Activated naive CD8-positive, alpha-beta T cell treated with anti-CD3 and anti-CD28 coated beads, Interleukin-2, amount 50 U/mL, for 24 hours (primary cell): ENCODE data around the gene BTNL2.
"Not testable (repeated sequence)": the region's sequence is repeated elsewhere in the genome, so short reads cannot be mapped to it uniquely, and the experiment has no call there.

ENCODE experiments used
- ATAC-seq: fragments of 150-1000 bp; cut with Tn5 transposase; one replicate; pipeline ENCODE4 v1.10.0; 2021
- DNase-seq: peaks from one replicate; pipeline ENCODE4 v3.0.0; 2021
- H3K27ac Mint-ChIP-seq: one replicate; pipeline ENCODE4 v1.8.0; 2021; ENCODE audit warnings: mild to moderate bottlenecking, mixed read lengths
- H3K27me3 Mint-ChIP-seq: one replicate; pipeline ENCODE4 v1.8.0; 2021; ENCODE audit warnings: mixed read lengths
- H3K36me3 Mint-ChIP-seq: one replicate; pipeline ENCODE4 v1.8.0; 2021; ENCODE audit warnings: low read depth, mixed read lengths
- H3K4me1 Mint-ChIP-seq: one replicate; pipeline ENCODE4 v1.8.0; 2021; ENCODE audit warnings: mixed read lengths
- H3K4me3 Mint-ChIP-seq: one replicate; pipeline ENCODE4 v1.8.0; 2021; ENCODE audit warnings: mild to moderate bottlenecking, moderate library complexity, mixed read lengths
- H3K9me3 Mint-ChIP-seq: one replicate; pipeline ENCODE4 v1.8.0; 2021; ENCODE audit warnings: mixed read lengths

The BTNL2 gene

DNA sequence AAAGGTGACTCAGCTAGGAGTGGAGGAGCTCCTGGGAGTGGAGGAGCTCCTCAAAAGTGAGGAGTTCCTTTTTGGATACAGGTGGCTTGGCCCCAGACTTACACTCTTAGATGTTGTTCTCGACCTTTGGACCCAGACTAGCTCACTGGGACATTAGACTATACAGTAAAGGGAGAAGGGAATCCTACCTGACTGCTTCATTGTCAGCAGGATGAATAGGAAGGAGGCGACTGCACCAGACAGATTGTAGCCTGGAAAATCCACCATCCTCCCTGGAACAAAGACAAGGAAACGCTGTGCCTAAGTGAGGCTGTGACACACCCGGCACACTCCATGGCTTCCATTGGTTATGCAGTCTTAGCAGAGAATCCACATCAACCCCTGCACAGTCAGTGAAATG lies at the start of gene BTNL2:
TSS of gene BTNL2 (minus strand) at position 325 of the 400 bp plus-strand sequence. CDS start at position 267, 58 bp downstream.
- Mint-ChIP-seq H3K36me3 (no peaks in the 10 kb centered on the region), H3K4me1 (no peaks in the 10 kb centered on the region), H3K27me3 (peaks cover 20% of the 10 kb centered on the region), H3K27ac (no peak within 1 kb of the TSS), H3K9me3 (no peaks in the 10 kb centered on the region), H3K4me3 (no peak within 1 kb of the TSS)
- DNase-seq (no peak), ATAC-seq (no peak)

DNA sequence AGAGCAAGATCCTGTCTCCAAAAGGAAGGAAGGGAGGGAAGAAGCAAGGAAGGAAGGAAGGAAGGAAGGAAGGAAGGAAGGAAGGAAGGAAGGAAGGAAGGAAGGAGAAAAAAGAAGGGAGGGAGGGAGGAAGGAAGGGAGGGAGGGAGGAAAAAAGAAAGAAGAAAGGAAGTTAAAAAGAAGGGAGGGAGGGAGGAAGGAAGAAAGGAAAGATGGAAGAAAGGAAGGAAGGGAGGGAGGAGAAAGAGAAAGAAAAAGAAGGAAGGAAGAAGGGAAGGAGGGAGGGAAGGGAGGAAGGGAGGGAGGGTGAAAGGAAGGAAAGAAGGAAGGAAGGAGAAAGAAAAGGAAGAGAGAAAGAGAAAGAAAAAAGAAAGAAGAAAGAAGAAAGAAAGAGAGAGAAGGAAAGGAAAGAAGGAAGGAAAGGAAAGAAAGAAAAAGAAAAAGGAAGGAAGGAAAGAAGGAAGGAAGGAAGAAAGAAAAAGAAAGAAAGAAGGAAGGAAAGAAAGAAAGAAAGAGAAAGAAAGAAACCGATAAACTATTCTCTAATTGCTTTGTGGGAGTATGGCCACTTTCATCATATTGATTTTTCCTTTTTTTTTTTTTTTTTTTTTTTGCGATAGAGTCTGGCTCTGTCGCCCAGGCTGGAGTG lies 42.2 kb upstream of the BTNL2 start:
- no peak for DNase-seq
- H3K27me3 Mint-ChIP-seq = peaks cover 42% of the 10 kb centered on the region
- ATAC-seq = no peak
- peaks cover 8% of the 10 kb centered on the region for H3K9me3 Mint-ChIP-seq
- H3K4me1 Mint-ChIP-seq = peaks cover 10% of the 10 kb centered on the region
- no peak overlapping the region for H3K27ac Mint-ChIP-seq
- peaks cover 5% of the 10 kb centered on the region for H3K36me3 Mint-ChIP-seq
- no peak overlapping the region for H3K4me3 Mint-ChIP-seq

DNA sequence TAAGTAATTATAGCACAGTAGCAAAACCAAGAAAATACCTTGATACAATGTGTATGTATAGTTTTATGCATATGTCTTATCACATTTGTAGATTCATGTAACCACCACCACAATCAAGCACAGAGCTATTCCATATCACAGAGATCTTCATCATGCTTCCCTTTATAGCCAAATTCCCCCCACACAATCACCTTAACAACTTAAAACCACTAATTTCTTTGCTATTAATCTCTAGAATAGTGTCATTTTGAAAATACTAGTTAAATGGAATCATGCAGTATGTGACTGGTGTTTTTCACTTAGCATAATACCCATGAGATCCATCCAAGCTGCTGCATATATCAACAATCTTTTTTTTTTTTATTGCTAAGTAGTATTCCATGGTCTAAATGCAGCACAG lies 41.0 kb upstream of the BTNL2 start:
- no peak overlapping the region for H3K4me3 Mint-ChIP-seq
- DNase-seq = no peak
- no peak overlapping the region for H3K27ac Mint-ChIP-seq
- peaks cover 8% of the 10 kb centered on the region for H3K9me3 Mint-ChIP-seq
- H3K4me1 Mint-ChIP-seq = peaks cover 10% of the 10 kb centered on the region
- peaks cover 38% of the 10 kb centered on the region for H3K27me3 Mint-ChIP-seq
- peaks cover 6% of the 10 kb centered on the region for H3K36me3 Mint-ChIP-seq
- no peak for ATAC-seq

GRCh38 chr6:32445321-32445854 lies 38.4 kb upstream of the BTNL2 start:
- Mint-ChIP-seq H3K27ac (no peak overlapping the region), H3K9me3 (no peaks in the 10 kb centered on the region), H3K4me1 (peaks cover 15% of the 10 kb centered on the region), H3K4me3 (no peak overlapping the region), H3K27me3 (peaks cover 24% of the 10 kb centered on the region), H3K36me3 (peaks cover 12% of the 10 kb centered on the region)
- peak; percentile 59 for ATAC-seq
- DNase-seq = no peak

DNA sequence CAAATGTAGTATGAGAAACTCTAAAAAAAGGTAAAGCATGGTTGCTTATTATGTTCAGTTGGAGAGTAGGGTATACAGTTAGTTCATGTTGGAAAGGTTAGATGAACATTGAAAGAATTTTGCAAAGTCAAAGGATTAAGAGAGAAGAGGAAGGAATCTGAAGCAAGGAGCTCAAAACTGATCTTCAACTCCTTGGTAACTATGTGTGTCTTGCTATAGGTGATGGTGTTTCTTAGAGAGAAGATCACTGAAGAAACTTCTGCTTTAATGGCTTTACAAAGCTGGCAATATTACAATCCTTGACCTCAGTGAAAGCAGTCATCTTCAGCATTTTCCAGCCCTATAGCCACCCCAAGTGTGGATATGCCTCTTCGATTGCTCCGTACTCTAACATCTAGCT lies 37.5 kb upstream of the BTNL2 start:
- H3K27me3 Mint-ChIP-seq = peaks cover 27% of the 10 kb centered on the region
- peaks cover 13% of the 10 kb centered on the region for H3K36me3 Mint-ChIP-seq

DNA sequence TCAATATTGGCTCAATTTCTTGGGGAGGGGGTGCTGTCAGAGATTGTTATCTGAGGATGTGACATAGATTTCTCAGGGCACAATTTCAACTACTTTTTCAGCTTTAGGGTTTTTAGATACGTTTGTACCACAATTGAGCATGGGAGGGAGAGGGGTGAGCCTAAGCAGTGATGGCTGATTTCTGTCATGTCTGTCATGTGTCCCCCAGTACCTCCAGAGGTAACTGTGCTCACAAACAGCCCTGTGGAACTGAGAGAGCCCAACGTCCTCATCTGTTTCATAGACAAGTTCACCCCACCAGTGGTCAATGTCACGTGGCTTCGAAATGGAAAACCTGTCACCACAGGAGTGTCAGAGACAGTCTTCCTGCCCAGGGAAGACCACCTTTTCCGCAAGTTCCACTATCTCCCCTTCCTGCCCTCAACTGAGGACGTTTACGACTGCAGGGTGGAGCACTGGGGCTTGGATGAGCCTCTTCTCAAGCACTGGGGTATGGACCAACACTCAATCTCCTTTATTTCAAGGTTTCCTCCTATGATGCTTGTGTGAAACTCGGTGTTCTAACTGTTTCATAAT lies 36.1 kb upstream of the BTNL2 start:
- Mint-ChIP-seq H3K9me3 (no peaks in the 10 kb centered on the region), H3K4me1 (peaks cover 29% of the 10 kb centered on the region), H3K27ac (no peak overlapping the region), H3K27me3 (peaks cover 26% of the 10 kb centered on the region), H3K4me3 (peak overlapping the region; percentile 81), H3K36me3 (peaks cover 13% of the 10 kb centered on the region)
- DNase-seq (no peak), ATAC-seq (no peak)

More for the DNA sequence above, 37.5 kb upstream of the BTNL2 start:
- Mint-ChIP-seq H3K9me3 (no peaks in the 10 kb centered on the region), H3K4me3 (no peak overlapping the region), H3K4me1 (peaks cover 21% of the 10 kb centered on the region), H3K27ac (no peak overlapping the region)
- no peak for ATAC-seq
- no peak for DNase-seq

- Mint-ChIP-seq H3K36me3 (peaks cover 13% of the 10 kb centered on the region), H3K4me3 (peak overlapping the region; percentile 81), H3K9me3 (no peaks in the 10 kb centered on the region), H3K4me1 (peaks cover 33% of the 10 kb centered on the region), H3K27ac (peak overlapping the region; percentile 6), H3K27me3 (peaks cover 26% of the 10 kb centered on the region)
- DNase-seq (no peak), ATAC-seq (no peak)
These were observed 35.3 kb upstream of the BTNL2 start for GRCh38 chr6:32442243-32442667.

GRCh38 chr6:32439602-32440214 lies 32.7 kb upstream of the BTNL2 start, which contains the start of gene HLA-DRA:
Gene HLA-DRA, plus strand, starts transcription at chr6:32439887. Its CDS starts 64 bp downstream, at chr6:32439951.
- Mint-ChIP-seq H3K4me1 (peaks cover 25% of the 10 kb centered on the region), H3K36me3 (peaks cover 13% of the 10 kb centered on the region), H3K9me3 (no peaks in the 10 kb centered on the region), H3K27ac (peak within 1 kb of the TSS; percentile 77), H3K4me3 (peak within 1 kb of the TSS; percentile 81), H3K27me3 (peaks cover 22% of the 10 kb centered on the region)
- DNase-seq = no peak
- ATAC-seq = peak; percentile 75

- H3K27me3 Mint-ChIP-seq = peaks cover 20% of the 10 kb centered on the region
- peaks cover 13% of the 10 kb centered on the region for H3K36me3 Mint-ChIP-seq
- no peak for ATAC-seq
- peak overlapping the region; percentile 81 for H3K4me3 Mint-ChIP-seq
- peaks cover 23% of the 10 kb centered on the region for H3K4me1 Mint-ChIP-seq
- H3K27ac Mint-ChIP-seq = peak overlapping the region; percentile 77
- no peak for DNase-seq
- H3K9me3 Mint-ChIP-seq = no peaks in the 10 kb centered on the region
These were observed 32.2 kb upstream of the BTNL2 start for GRCh38 chr6:32439139-32439538.

- Mint-ChIP-seq H3K9me3 (no peaks in the 10 kb centered on the region), H3K27ac (peak overlapping the region; percentile 46), H3K4me1 (peaks cover 22% of the 10 kb centered on the region), H3K36me3 (peaks cover 8% of the 10 kb centered on the region), H3K4me3 (no peak overlapping the region), H3K27me3 (peaks cover 18% of the 10 kb centered on the region)
- ATAC-seq (peak; percentile 60), DNase-seq (no peak)
These were observed 30.2 kb upstream of the BTNL2 start for GRCh38 chr6:32436995-32437836.

- Mint-ChIP-seq H3K4me1 (peaks cover 18% of the 10 kb centered on the region), H3K9me3 (no peaks in the 10 kb centered on the region), H3K27me3 (peaks cover 16% of the 10 kb centered on the region), H3K36me3 (peaks cover 2% of the 10 kb centered on the region), H3K4me3 (no peak overlapping the region), H3K27ac (peak overlapping the region; percentile 46)
- no peak for DNase-seq
- no peak for ATAC-seq
These were observed 29.2 kb upstream of the BTNL2 start for GRCh38 chr6:32436186-32436585.

GRCh38 chr6:32433950-32434349 lies 27.0 kb upstream of the BTNL2 start:
- not testable (repeated sequence) for H3K4me3 Mint-ChIP-seq

DNA sequence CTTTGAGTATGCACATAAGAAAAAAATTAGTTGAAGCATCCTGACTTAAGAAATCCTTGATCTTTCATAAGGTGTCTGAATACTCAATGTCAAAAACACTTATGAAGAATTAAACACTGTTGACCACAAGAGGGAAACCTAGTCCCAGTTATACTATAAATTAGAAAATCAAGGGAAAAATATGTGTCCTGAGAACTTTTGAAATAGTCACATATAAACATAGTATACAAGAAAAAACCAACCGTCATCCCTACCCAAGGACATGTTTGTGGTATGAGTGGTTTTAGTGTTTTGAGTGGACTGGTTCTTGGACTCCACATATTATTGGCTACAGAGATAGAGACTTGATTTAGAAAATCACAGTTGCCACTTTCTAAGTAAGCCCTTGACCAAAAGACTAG lies 25.1 kb upstream of the BTNL2 start:
- ATAC-seq = no peak
- no peaks in the 10 kb centered on the region for H3K9me3 Mint-ChIP-seq
- no peaks in the 10 kb centered on the region for H3K4me1 Mint-ChIP-seq
- no peaks in the 10 kb centered on the region for H3K27me3 Mint-ChIP-seq
- no peak overlapping the region for H3K4me3 Mint-ChIP-seq
- no peak for DNase-seq
- H3K27ac Mint-ChIP-seq = no peak overlapping the region
- H3K36me3 Mint-ChIP-seq = no peaks in the 10 kb centered on the region

More at GRCh38 chr6:32433950-32434349, 27.0 kb upstream of the BTNL2 start:
- not testable (repeated sequence) for H3K27me3 Mint-ChIP-seq, H3K4me1 Mint-ChIP-seq, H3K27ac Mint-ChIP-seq, ATAC-seq, H3K9me3 Mint-ChIP-seq, DNase-seq, H3K36me3 Mint-ChIP-seq

DNA sequence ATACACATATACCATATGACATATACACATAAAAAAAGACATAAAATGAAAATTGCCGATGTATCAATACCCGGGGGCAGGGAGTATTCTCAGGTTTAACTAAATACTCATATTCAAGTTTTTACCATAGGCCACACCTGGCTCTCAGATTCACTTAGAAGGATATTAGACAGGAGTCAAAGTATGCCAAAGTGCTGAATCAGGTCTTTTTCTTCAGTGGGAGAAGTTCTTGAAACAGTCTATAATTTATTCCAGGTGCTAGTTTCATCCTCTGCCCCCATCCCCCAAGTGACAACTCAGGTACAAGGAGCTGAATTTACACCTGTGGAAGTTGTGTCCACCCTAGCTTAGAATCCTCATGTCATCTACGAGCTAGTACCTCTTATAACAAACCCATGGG lies 24.2 kb upstream of the BTNL2 start:
- no peaks in the 10 kb centered on the region for H3K9me3 Mint-ChIP-seq
- no peaks in the 10 kb centered on the region for H3K36me3 Mint-ChIP-seq
- H3K27me3 Mint-ChIP-seq = peaks cover 2% of the 10 kb centered on the region
- H3K27ac Mint-ChIP-seq = no peak overlapping the region
- no peak for DNase-seq
- no peak for ATAC-seq
- no peaks in the 10 kb centered on the region for H3K4me1 Mint-ChIP-seq
- H3K4me3 Mint-ChIP-seq = no peak overlapping the region
